HG02870 (cell line): ENCODE data around the gene DNASE2.

ENCODE experiments used
- ATAC-seq: cut with Tn5 transposase; IDR thresholded peaks from one replicate; pipeline ENCODE4 v1.9.1; 2021; ENCODE audit warnings: mild to moderate bottlenecking, moderate library complexity; ENCODE audit not compliant: unreplicated experiment

Gene DNASE2

GRCh38 chr19:12836529-12836863 is 44.8 kb downstream of the DNASE2 start:
- ATAC-seq: no peak

GRCh38 chr19:12834976-12835757 is 46.1 kb downstream of the DNASE2 start:
- ATAC-seq: no peak

GRCh38 chr19:12834566-12834943 is 46.7 kb downstream of the DNASE2 start, which contains the start of gene RTBDN:
TSS of gene RTBDN (minus strand) at chr19:12834579. CDS start at chr19:12829979, 4,600 bp downstream.
- ATAC-seq: no peak

GRCh38 chr19:12833738-12834565 is 47.3 kb downstream of the DNASE2 start:
- ATAC-seq: no peak

- no peak for ATAC-seq
Observed at GRCh38 chr19:12833418-12833737, 47.9 kb downstream of the DNASE2 start.

GRCh38 chr19:12828494-12828893 is 52.8 kb downstream of the DNASE2 start:
- no peak for ATAC-seq

GRCh38 chr19:12825254-12826131 is 55.8 kb downstream of the DNASE2 start:
- no peak for ATAC-seq
